SU-DHL-6 (cell line): ENCODE measurements around the gene CLIP3.

ENCODE experiments used
- H2AFZ ChIP-seq: fragments of 200-600 bp; sonication (generic); 2 replicates; pipeline ENCODE4 v1.6.1; 2014; ENCODE audit warnings: low read depth, mild to moderate bottlenecking, moderate library complexity, mixed read lengths, antibody characterized with exemption, low read length; ENCODE audit not compliant: severe bottlenecking
- H3F3A ChIP-seq: fragments of 200-600 bp; shearing (Covaris generic); 2 replicates; pipeline ENCODE4 v1.6.0; 2016; ENCODE audit warnings: antibody characterized with exemption, mild to moderate bottlenecking; ENCODE audit not compliant: insufficient read depth
- H3K27ac ChIP-seq: fragments of 200-600 bp; sonication (generic); 2 replicates; pipeline ENCODE4 v1.5.1; 2016; ENCODE audit warnings: low read depth, mild to moderate bottlenecking, low read length, moderate library complexity, mixed read lengths
- H3K27me3 ChIP-seq: fragments of 200-600 bp; sonication (generic), shearing (Covaris generic); 2 replicates; pipeline ENCODE4 v1.6.0; 2014; ENCODE audit warnings: mild to moderate bottlenecking, low read length
- H3K36me3 ChIP-seq: fragments of 200-600 bp; sonication (generic); 2 replicates; pipeline ENCODE4 v1.6.1; 2014; ENCODE audit warnings: mild to moderate bottlenecking, low read length, mixed read lengths
- H3K4me2 ChIP-seq: fragments of 300-600, 200-600 bp; shearing (Covaris generic), sonication (generic); 2 replicates; pipeline ENCODE4 v1.6.0; 2014; ENCODE audit warnings: low read length, low read depth, mild to moderate bottlenecking; ENCODE audit not compliant: poor library complexity, severe bottlenecking
- H3K4me3 ChIP-seq: fragments of 200-600 bp; sonication (generic); 2 replicates; pipeline ENCODE4 v1.5.1; 2014; ENCODE audit warnings: antibody characterized with exemption, low read length, mild to moderate bottlenecking, mixed read lengths; ENCODE audit not compliant: insufficient read depth, poor library complexity, severe bottlenecking
- H3K79me2 ChIP-seq: fragments of 200-600 bp; sonication (generic); 2 replicates; pipeline ENCODE4 v1.6.1; 2014; ENCODE audit warnings: mild to moderate bottlenecking, low read length, moderate library complexity; ENCODE audit not compliant: insufficient read depth
- H3K9ac ChIP-seq: fragments of 200-600 bp; sonication (generic); 2 replicates; pipeline ENCODE4 v1.7.0; 2014; ENCODE audit warnings: mild to moderate bottlenecking, low read length
- H3K9me2 ChIP-seq: fragments of 200-600 bp; sonication (generic); replicated peaks from 2 replicates; pipeline ENCODE4 v1.6.1; 2014; ENCODE audit warnings: low read length; ENCODE audit not compliant: insufficient read depth
- H3K9me3 ChIP-seq: fragments of 200-600 bp; sonication (generic); 2 replicates; pipeline ENCODE4 v1.6.1; 2014; ENCODE audit warnings: low read length, mixed read lengths; ENCODE audit not compliant: insufficient read depth
- H4K20me1 ChIP-seq: fragments of 200-600 bp; sonication (generic); 2 replicates; pipeline ENCODE4 v1.6.1; 2014; ENCODE audit warnings: low read depth, mild to moderate bottlenecking, antibody characterized with exemption, low read length, moderate library complexity, mixed read lengths
- EZH2phosphoT487 ChIP-seq: fragments of 200-600 bp; sonication (generic), shearing (Covaris generic); conservative IDR thresholded peaks from 2 replicates; pipeline ENCODE4 v1.6.1; 2018; ENCODE audit warnings: mild to moderate bottlenecking, antibody characterized with exemption, low read length, moderate library complexity, mixed read lengths
- TF ChIP-seq, protein P1 (sequence below): fragments of 200-600 bp; sonication (generic); IDR thresholded peaks from one replicate; pipeline ENCODE4 v1.5.1; 2017; ENCODE audit warnings: antibody characterized with exemption, mild to moderate bottlenecking, low read length, moderate library complexity; ENCODE audit not compliant: insufficient read depth, poor library complexity, severe bottlenecking

Gene CLIP3

DNA sequence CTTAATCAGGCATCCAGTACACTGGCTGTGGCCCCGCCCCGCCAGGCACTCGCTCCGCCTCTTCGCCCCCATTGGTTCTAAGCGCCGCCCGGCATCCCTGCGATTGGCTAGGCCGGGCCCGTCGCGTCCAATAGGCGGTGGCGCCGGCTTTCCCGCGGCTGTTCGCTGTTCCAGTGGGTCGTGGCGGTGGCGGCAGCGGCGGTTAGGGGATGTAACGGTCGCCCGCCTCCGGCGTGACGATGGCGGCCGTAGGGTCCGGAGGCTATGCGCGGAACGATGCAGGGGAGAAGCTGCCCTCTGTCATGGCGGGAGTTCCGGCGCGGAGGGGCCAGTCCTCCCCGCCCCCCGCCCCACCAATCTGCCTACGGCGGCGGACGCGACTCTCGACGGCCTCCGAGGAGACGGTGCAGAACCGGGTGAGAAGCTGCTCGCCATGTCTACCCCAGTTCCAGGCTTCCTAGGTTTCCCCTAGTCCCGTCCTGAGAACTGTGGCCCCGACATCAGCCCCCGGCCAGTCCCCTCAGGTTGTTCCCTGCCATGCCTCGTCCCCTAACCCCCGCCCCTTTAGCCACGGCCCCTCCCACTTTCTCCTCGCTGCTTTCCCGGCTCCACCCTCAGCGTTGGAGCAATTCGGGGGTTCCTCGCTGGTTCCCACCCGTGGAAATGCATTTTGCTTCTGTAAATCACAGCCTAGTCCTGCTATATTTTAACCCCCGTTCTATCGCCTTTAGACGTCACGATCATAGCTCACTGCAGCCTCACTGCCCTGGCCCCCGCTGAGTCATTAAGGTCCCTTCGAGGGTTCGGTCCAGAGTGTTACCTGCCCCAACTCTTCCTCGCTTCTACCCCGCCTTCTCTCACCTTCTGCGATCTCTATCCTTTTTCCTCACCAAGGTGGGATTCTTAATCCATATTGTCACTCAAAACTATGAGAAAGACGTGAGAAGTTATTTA lies 22.3 kb upstream of the CLIP3 start, which contains the start of gene WDR62:
WDR62 (plus strand) TSS at position 165 of the 954 bp plus-strand sequence; CDS start at position 240, 75 bp downstream.
- no peaks in the 10 kb centered on the region; the same call in 1 of the 2 replicates for H4K20me1 ChIP-seq
- peak within 1 kb of the TSS; percentile 81 for H3K4me2 ChIP-seq
- H3K4me3 ChIP-seq: peak within 1 kb of the TSS; percentile 77
- no peaks in the 10 kb centered on the region for H3K27me3 ChIP-seq
- no peak for TF ChIP-seq EZH2phosphoT487
- TF ChIP-seq, protein P1, sequence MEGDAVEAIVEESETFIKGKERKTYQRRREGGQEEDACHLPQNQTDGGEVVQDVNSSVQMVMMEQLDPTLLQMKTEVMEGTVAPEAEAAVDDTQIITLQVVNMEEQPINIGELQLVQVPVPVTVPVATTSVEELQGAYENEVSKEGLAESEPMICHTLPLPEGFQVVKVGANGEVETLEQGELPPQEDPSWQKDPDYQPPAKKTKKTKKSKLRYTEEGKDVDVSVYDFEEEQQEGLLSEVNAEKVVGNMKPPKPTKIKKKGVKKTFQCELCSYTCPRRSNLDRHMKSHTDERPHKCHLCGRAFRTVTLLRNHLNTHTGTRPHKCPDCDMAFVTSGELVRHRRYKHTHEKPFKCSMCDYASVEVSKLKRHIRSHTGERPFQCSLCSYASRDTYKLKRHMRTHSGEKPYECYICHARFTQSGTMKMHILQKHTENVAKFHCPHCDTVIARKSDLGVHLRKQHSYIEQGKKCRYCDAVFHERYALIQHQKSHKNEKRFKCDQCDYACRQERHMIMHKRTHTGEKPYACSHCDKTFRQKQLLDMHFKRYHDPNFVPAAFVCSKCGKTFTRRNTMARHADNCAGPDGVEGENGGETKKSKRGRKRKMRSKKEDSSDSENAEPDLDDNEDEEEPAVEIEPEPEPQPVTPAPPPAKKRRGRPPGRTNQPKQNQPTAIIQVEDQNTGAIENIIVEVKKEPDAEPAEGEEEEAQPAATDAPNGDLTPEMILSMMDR: no peak
- H3K9me3 ChIP-seq: no peaks in the 10 kb centered on the region
- H2AFZ ChIP-seq: peak within 1 kb of the TSS; percentile 84
- H3K27ac ChIP-seq: peak within 1 kb of the TSS; percentile 94
- H3K9ac ChIP-seq: peak within 1 kb of the TSS; percentile 92
- H3K36me3 ChIP-seq: no peaks in the 10 kb centered on the region
- peaks cover 14% of the 10 kb centered on the region for H3F3A ChIP-seq
- no peaks in the 10 kb centered on the region for H3K9me2 ChIP-seq
- H3K79me2 ChIP-seq: peaks cover 49% of the 10 kb centered on the region

DNA sequence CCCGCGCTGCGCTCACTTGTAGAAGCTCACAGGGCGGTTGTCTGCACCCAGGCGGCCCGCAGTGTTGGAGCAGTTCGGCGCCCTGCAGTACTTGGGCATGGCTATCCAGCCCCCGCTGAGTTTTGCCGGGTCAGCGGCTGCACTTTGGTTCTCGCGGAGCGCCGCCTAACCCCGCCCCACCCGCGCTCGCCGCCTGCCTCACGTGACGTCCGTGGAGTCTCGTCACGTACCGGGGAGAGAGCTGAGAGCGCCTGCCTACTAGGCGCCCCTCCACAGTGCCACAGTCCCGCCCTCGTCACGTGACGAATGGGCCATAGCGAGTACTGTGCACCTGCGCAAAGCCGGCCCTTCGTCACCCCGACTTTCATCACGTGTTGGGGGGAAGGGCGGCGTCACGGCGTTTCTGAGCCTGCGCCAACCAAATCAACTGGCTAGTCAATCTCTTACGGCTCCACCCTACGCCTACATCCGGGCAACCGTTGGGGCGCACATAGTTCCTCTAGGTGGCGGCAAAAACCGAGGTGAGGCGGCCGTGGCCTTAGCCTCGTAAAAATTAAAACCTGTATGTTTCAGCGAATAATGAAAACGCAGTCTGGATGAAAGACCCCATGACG lies 21.6 kb upstream of the CLIP3 start, which contains the start of gene THAP8:
THAP8 (minus strand) TSS at position 167 of the 614 bp plus-strand sequence; CDS start at position 99, 68 bp downstream.
- Histone ChIP-seq H3F3A (peaks cover 14% of the 10 kb centered on the region), H3K79me2 (peaks cover 43% of the 10 kb centered on the region), H2AFZ (peak within 1 kb of the TSS; percentile 84), H3K27me3 (no peaks in the 10 kb centered on the region), H3K27ac (peak within 1 kb of the TSS; percentile 94), H3K36me3 (no peaks in the 10 kb centered on the region), H3K9ac (peak within 1 kb of the TSS; percentile 92), H3K4me2 (peak within 1 kb of the TSS; percentile 81), H3K9me3 (no peaks in the 10 kb centered on the region), H3K4me3 (peak within 1 kb of the TSS; percentile 77), H4K20me1 (no peaks in the 10 kb centered on the region; the same call in 1 of the 2 replicates), H3K9me2 (no peaks in the 10 kb centered on the region)
- TF ChIP-seq, protein P1: no peak

- Histone ChIP-seq H3K9ac (no peak overlapping the region), H3K36me3 (no peaks in the 10 kb centered on the region), H2AFZ (no peak overlapping the region), H3K9me3 (no peaks in the 10 kb centered on the region), H3K9me2 (no peaks in the 10 kb centered on the region), H3K4me2 (no peak overlapping the region), H3K27ac (no peak overlapping the region), H3F3A (peaks cover 14% of the 10 kb centered on the region), H3K79me2 (peaks cover 19% of the 10 kb centered on the region), H3K27me3 (no peaks in the 10 kb centered on the region), H3K4me3 (no peak overlapping the region), H4K20me1 (no peaks in the 10 kb centered on the region; the same call in 1 of the 2 replicates)
- TF ChIP-seq, protein P1: no peak
- TF ChIP-seq EZH2phosphoT487: no peak
Measured at GRCh38 chr19:36051637-36052036, 19.0 kb upstream of the CLIP3 start.
